NOMO-1 (cell line): Measurements from ENCODE around the gene AP1G1.
"Not testable (repeated sequence)": the region's sequence is repeated elsewhere in the genome, so short reads cannot be mapped to it uniquely, and the experiment has no call there.

Experiments
- DNase-seq, 2 experiments: peaks; one replicate each; lab custom pipeline; 2025; ENCODE audit not compliant: unreplicated experiment in 2 of 2; lab: John Stamatoyannopoulos, UW

Gene AP1G1

DNA sequence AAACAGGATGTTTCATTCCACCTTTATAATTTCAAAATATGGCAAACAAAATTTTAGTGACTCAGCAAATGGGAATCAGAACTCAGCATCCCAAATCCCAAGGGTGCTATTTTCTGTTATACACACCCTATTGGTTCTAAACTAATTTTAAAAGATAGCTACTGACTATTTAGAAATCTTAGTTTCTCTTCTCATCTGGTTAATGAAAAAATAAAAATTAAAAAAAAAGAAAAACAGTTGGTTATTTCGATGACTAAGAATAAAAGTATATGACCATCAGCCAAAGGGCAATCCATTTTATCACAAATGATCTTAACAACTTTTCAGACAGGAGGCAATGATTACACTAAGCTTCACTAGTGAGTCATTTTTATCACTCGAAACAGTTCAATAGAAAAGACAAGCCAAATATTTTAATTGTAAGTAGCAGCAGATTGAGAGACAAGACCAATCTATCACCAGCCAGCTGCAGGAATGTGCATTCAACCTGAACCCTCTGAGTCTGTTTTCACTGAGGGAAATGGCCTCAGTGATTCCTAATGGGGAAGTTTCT, 99.3 kb downstream of the AP1G1 start:
- DNase-seq, result no peak

GRCh38 chr16:71708696-71709095, 99.9 kb downstream of the AP1G1 start:
- no peak for DNase-seq

GRCh38 chr16:71707199-71707598, 101.4 kb downstream of the AP1G1 start:
- DNase-seq, result no peak

- DNase-seq, result no peak
Observed at GRCh38 chr16:71706046-71706445, 102.6 kb downstream of the AP1G1 start.

DNA sequence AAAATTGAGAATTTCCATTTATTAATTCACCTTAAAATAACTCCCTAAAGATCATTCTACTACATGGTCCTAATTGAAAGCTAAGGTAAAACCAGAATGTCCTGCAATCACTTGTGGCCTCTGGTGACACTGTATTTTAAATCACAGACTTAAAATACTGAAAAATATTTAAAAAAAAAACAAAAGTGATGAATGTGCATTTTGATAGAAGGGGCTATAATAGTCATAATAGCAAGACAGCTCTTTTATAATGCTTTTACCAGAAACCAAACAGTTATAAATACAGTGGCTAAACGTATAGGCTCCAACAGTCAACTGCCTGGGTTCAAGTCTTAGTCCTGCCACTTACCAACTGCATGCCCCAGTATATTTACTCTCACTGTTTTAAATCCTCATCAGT, 105.3 kb downstream of the AP1G1 start:
- no peak for DNase-seq

GRCh38 chr16:71700831-71701230, 107.8 kb downstream of the AP1G1 start:
- no peak for DNase-seq

GRCh38 chr16:71698491-71698890, 110.1 kb downstream of the AP1G1 start:
- no peak for DNase-seq

DNA sequence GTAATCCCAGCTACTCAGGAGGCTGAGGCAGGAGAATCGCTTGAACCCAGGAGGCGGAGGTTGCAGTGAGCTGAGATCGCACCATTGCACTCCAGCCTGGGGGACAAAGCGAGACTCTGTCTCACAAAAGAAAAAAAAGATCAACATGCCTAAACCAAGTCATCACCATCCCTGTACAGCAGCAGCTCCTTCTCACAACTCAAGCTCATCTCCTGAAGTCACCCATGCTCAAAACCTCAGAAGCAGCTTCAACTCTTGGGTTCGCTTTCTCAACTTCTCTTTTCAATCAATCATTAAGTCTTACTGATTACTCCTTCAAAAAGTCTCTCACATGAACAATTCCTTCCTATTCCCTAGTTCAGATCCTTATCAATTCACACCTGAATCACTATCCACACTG, 115.5 kb downstream of the AP1G1 start:
- DNase-seq, result no peak

GRCh38 chr16:71689901-71690300, 118.7 kb downstream of the AP1G1 start:
- no peak for DNase-seq

DNA sequence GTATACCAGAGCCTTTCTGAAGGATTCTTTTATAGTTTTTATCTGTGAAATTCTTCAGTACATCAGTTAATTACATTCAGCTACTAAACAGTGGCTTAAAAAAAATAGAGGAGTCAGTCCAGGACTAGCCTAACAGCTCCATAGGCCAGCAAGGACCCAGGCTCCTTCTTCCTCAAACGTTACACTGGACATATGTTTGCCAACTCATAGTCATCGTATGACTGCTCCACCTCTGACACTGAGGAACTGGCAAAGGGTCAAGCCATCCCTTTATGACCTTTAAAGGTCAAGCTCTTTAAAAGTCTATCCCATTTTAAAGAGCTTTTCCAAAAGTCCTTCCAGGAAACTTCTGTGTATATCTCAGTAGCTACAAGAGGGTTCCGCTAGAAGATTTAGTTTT, 120.8 kb downstream of the AP1G1 start:
- no peak for DNase-seq

- DNase-seq, result not testable (repeated sequence)
Observed at GRCh38 chr16:71684280-71684679, 124.4 kb downstream of the AP1G1 start.

- DNase-seq, result no peak
Observed at GRCh38 chr16:71681360-71681759, 127.3 kb downstream of the AP1G1 start.
